ENCODE measurements around the gene SCIN.

Gene SCIN

DNA sequence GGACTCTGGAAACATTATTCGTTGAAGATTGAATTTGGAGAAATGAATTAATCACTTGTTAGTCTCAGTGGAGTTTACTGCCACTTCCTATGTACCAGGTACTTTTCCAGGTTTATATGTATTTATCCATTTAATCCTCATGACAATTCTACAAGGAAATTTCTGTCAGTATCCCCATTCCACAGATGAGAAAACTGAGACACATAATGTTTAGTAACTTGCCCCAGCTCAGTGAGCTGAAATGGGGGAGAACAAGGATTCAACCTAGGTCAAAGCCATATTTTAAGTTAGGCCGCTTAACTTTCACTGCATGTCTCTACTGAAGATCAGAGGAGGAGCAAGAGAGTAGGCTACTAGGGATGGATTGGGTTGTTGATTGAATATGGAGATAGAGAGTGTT lies 4.6 kb upstream of the SCIN start:
- in situ Hi-C loops (cut with HindIII; ENCODE audit: low sequenced_read_pairs): no loop called here

DNA sequence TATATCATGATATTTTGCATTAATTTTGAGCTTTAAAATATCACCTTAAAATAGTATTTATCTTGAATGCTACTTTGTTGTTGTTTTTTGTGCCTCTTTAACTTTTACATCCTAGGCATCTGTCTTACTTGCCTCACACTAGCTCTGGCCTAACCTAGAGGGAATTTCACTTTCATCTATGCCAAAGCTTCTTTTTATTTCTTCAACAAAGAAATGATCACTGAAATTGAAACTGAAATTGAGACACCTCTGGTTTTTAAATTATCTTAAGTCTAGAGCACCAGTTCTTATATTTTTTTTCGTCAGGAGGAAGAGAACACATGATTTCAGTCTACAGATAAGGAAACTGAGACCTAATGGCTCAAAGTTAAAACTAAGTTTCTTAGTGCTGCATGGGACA lies 3.5 kb upstream of the SCIN start:
- in situ Hi-C loops (cut with HindIII; ENCODE audit: low sequenced_read_pairs): no loop called here

DNA sequence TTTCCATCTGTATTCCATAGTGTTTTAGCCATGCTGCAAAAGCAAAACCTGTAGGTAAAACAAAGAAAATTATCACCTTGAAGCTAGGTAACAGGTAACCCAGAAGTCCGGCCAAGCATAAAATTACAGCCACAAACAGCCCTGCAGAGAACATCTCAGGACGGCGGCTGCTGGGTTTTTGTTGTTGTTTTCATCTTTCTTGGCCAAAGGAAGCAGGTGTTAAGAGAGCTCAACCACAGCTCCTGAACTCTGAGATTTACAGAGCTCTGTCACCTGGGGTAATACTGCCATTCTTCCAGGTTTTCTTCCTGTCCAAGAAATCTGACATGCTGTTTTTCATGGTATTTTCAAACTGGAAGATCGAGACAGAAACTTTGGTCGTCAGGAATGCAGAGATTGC lies 847 bp upstream of the SCIN start:
- in situ Hi-C loops (cut with HindIII; ENCODE audit: low sequenced_read_pairs): no loop called here

DNA sequence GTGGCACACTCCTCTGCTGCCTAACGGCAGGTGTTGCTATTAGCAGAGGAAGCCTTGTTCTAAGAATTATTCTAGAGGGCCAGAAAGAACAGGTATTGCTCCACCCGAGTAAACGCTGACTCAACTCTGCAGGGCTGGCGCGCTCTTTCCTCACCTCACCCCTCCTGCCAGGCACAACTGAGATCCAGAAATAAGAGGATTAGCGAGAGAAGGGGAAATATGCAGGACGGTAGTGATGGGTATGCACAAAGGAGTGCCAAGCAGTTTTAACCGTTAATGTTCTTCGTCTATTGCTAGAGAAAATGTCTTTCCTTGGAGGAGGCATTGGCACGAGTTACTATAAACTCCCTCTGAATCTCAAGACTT lies 369 bp upstream of the SCIN start:
- in situ Hi-C loops (cut with HindIII; ENCODE audit: low sequenced_read_pairs): no loop called here

DNA sequence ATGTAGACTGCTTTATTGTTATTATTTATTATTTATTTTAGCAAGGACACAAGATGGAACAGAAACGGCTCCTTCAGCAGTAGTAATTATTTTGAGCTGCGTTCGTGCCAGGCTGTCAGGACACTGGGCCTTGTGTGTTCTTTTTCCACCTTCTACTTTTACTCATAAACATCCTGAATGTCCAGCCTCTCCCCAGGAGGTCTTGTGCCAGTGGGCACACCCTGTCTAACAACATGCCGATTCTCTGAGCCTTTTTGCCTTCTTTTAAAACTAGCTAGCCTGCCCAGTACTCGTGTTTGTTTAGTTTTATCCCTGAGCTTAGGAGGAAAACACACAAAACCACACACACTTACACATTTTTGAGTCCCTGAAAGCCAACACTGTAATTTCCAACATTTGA lies 1.2 kb downstream of the SCIN start:
- in situ Hi-C loops (cut with HindIII; ENCODE audit: low sequenced_read_pairs): no loop called here

DNA sequence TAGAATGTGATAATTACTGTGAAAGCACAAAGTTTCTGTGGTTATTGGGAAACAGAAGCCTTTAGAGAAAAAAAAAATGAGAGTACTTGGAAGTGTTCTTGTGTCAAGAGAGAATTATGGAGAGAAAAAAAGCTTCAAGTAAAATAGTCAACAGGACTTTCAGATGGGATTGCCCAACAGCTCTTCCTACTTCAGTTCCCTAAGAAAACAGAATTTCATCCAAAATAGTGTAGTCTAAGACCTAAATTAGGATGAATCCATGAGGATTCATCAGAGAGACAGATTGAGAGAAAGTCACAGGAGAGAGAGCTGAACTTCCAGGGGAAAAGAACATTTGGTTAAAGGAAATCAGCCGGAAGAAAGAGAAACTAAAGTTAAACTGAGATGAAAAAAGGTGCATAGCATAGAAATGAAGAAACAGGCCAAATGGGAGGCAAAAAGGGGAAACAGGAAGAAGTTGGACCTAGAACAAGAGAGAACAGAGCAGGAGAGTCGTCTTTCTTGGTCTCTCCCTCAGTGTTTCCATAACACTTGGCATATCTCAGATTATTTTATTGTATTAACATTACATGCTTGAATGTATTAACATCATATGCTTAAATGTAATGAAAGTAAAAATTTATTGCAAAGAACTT lies 2.5 kb downstream of the SCIN start:
- in situ Hi-C loops (cut with HindIII; ENCODE audit: low sequenced_read_pairs): no loop called here

DNA sequence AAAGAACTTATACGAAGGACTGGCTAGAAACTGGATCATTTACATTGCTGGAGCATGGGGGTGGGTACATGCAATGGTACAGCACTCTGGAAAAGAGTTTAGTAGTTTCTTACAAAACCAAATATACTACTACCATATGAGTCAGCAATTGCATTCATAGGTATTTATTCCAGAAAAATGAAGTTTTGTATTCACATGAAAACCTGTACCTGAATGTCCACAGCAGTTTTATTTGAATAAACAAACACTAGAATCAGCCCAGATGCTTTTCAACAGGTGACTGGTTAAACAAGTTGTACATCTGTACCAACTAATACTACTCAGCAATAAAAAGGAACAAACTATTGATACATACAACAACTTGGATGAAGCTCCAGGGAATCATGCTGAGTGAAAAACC lies 3.4 kb downstream of the SCIN start:
- in situ Hi-C loops (cut with HindIII; ENCODE audit: low sequenced_read_pairs): no loop called here

DNA sequence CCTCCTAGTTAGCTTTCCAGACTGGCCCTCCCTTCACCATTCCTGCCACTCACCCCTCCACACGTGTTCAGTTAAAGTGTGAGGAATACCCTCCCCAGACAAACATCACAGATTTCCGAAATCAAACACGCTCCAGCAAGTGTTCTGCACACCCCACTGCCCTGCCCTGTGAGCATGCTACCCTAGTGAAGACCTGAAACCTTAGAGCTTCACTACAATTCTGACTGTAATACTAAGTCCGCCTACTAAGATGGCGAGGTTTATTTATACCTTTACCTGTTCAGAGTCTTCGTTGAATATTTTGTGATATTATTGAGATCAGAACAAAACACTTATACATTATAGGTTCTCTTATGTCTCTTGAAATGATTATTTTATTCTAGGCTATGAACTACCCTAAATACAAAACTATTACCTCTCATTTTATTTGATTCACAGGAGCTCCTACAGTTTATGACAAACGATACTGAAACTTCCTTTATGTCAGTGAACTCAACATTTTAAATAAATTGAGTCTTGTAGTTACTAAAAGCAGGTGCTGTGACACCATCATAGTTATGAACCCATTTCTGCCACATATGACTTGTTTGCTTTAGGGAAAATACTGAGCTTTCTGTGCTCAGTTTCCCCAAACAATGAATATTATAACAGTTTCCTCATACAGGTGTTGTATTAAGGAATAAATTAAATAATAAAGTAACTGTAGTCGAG lies 8.6 kb downstream of the SCIN start:
- in situ Hi-C loops (cut with HindIII; ENCODE audit: low sequenced_read_pairs): no loop called here

DNA sequence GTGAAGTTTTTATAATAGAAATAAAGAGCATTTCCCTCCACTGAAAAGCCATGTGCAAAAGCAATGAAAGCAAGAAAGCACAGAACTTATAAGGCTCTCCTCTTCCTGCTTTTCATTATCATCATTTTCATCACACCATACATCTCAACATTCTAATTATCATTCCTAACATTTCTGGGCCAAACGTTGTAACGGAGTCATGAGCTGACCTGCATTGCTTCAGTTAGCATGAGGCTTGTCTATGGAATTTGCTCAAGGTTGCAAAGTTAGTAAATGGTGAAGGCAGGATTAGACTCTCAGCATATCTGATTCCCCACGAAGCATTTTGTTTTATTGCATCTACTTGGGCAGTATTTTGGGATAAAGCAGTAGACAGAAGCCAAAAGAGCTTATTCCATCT lies 11.4 kb downstream of the SCIN start:
- in situ Hi-C loops (cut with HindIII; ENCODE audit: low sequenced_read_pairs): no loop called here

DNA sequence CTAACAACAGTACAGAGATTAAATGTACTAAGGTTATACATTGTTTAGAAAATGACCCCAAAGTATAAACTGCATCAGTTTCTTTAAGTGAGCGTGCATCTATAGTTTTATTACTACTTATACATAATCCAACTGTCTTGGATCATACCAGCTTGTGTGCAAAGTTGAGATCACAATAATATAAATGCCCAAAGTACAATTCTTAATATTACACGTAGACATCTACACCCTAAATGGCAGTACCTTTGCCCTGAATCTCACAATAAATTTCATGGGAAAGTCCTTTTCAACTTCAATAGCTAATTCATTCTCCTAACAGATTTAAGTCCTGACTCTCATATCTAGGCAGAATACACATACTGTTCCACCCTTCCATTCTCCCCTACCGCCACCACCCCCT lies 11.8 kb downstream of the SCIN start:
- in situ Hi-C loops (cut with HindIII; ENCODE audit: low sequenced_read_pairs): no loop called here

DNA sequence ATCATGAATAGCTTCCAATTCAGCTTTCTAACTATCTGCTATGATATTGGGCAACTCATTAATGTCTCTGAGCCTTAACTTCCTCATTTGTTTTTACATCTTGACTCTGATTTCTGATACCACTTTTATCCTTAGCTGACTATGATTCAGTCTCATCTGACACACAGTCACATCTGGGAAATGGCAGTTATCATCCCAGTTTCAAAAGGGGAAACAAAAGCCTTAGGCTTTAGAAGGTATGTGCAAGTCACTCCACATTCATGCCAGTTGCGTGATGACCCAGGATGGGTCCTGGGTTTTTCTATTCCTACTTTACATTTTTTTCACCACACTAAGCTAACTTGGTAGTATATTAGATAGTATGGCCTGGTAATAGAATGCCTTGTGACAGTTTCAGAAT lies 12.7 kb downstream of the SCIN start:
- in situ Hi-C loops (cut with HindIII; ENCODE audit: low sequenced_read_pairs): no loop called here

DNA sequence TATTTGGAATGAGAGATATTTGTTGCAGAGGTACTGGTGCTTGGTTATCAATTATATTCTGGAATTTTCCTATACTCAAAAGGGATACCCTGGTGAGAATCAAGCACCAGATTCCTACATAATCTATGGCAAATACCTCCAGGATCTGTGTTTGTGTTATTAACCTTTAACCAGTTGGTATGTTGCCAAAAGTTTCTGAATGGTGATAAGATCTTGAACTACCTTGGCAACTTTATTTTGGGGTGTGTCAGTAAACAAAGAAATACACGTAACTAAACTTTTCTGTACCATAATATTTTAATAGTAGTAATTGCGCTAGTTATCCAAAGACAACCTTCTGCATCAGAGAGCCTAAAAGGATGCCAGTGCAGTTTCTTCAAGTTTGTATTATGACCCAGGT lies 13.4 kb downstream of the SCIN start:
- in situ Hi-C loops (cut with HindIII; ENCODE audit: low sequenced_read_pairs): no loop called here

DNA sequence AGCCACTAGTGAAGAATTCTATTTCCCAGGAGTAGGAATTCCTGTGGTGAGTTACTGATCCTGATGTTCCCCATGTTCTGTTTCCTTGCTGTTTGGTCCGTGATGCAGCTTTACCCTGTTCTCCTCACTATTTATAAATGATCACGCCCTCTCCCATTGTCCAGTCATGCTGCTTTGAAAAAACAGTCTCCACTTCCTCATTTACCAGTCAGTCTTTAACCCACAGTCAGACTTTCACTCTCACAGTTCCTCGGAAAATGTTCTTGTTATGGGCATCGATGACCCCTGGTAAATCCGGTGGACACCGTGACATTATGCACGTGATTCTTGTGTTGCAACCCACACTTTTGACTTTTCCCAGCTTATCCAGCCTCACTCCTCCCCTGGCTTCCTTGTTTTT lies 14.4 kb downstream of the SCIN start:
- in situ Hi-C loops (cut with HindIII; ENCODE audit: low sequenced_read_pairs): no loop called here

DNA sequence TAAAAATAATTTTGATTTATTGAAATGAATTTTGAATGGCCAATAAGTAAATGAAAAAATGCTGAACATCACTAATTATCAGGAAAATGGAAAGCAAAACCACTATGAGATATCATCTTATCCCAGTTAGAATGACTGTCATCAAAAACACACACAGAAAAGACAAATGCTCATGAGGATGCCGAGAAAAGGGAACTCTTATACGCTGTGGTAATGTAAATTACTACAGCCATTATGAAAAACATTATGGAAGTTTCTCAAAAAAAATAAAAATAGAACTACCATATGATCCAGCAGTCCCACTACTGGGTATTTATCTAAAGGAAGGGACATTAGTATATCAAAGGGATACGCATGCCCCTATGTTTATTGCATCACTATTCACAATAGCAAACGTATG lies 15.8 kb downstream of the SCIN start:
- in situ Hi-C loops (cut with HindIII; ENCODE audit: low sequenced_read_pairs): no loop called here

DNA sequence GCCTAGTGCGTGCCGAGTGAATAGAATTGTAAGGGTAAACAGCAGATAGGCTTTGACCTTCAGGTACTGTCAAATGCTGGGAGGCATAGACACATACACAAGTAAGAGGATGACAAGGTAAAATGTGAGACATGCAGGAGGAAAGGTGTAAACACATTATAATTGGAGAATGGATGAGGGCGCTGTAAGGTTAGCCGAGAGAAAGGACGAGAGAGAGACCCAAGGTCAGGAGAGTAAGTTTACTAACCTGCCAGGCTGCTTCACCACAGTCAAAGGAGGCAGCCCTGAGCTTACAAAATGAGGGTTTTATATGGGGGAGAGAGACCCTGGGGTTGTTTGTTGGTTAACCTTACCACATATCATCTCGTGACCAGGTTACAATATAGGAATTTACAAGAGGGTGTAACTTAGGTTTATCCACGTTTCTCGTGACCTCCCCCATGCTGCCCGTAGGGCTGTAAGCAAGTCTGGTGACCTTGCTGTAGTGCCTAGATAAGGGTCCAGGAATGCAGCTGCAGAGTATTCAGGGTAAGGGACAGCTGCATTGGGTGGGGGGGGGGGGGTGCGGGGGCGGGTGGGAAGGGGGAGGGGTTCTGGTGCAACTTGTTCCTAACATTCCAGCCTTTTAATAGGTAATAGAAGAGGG lies 17.9 kb downstream of the SCIN start:
- in situ Hi-C loops (cut with HindIII; ENCODE audit: low sequenced_read_pairs): no loop called here

DNA sequence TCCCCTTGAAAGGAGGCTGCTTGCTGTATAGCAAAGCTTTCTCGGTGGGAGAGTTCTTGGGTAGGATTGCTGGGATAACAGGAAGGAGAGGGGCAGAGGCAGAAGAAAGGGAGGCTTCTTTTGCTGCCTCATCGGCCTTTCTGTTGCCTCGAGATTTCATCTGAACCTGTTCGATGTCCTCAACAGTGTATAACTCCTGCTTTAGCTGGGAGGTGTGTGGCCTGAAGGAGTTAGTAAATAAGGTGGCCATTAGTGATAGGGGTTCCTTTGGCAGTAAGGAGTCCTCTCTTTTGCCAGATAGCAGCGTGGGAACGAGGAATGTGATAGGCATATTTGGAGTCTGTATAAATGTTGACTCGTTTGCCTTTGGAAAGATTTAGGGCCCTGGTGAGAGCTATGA lies 20.0 kb downstream of the SCIN start:
- in situ Hi-C loops (cut with HindIII; ENCODE audit: low sequenced_read_pairs): no loop called here

DNA sequence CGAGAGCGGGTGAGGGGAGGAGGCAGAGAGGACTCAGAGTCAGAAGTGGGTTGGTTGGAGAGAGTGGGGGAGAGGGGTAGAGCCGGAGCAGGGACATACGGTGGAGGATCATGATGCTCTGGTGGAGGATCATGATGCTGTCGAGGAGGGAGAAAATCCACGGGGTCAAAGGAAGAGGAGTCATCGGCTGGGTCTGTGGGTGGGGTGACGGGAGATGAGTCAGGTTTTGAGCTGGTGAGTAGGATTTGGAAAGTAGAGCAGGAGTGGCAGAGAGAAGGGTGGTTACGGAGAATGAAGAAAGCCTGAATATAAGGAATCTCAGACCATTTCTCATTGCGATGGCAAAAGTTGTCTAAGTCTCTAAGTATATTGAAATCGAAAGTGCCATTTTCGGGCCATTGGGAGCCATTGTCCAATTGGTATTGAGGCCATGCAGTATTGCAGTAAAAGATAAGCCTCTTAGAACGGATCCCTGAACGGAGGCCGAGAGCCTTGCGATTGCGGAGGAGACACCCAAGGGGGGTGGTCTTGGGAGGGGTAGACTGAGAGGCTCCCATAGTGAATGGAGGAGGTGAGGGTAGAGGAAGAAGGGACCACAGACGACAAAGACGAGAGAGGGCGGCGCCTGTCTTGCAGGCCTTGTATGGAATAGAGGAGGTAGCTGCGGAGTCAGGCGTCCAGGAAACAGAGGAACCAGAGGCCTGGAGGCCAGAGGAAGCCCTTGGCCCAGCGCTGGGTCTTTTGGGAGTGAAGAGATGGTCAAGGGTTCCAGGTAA lies 23.8 kb downstream of the SCIN start:
- in situ Hi-C loops (cut with HindIII; ENCODE audit: low sequenced_read_pairs): no loop called here

DNA sequence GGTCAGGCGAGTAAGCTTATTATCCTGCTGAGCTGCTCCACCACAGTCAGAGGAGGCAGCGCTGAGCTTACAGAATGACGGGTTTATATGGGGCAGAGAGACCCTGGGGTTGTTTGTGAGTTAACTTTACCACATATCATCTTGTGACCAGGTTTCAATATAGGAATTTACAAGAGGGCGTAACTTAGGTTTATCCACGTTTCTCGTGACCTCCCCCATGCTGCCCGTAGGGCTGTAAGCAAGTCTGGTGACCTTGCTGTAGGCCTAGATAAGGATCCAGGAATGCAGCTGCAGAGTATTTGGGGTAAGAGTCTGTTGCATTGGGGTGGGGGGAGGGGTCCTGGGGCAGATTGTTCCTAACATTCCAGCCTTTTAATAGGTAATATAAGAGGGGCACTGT lies 24.6 kb downstream of the SCIN start:
- in situ Hi-C loops (cut with HindIII; ENCODE audit: low sequenced_read_pairs): no loop called here

DNA sequence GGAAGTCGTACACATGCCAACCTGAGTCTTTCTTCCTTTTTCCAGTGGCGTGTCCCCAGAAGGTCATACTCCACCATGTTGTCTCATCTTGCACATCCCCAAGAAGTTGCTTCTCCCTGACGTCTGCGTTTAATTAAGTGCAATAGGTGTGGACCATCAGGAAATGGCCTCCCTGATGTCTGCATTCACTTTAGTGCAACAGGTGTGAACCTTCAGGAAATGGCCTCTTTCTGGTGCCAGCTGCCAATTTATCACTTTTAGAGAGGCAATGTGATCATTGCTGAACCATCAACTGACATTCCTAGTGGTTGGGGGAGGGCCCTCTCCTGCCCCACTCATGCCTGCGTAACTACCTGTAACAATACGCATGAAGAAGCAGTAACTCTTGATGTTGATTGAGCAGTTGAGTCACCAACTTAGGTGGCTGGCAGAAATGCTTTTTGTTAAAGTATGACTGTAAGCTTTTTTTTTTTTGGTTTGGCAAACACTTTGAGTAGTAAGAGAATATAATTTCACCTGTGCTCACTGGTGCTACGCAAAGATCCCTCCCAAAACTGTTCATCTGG lies 25.8 kb downstream of the SCIN start:
- in situ Hi-C loops (cut with HindIII; ENCODE audit: low sequenced_read_pairs): no loop called here

DNA sequence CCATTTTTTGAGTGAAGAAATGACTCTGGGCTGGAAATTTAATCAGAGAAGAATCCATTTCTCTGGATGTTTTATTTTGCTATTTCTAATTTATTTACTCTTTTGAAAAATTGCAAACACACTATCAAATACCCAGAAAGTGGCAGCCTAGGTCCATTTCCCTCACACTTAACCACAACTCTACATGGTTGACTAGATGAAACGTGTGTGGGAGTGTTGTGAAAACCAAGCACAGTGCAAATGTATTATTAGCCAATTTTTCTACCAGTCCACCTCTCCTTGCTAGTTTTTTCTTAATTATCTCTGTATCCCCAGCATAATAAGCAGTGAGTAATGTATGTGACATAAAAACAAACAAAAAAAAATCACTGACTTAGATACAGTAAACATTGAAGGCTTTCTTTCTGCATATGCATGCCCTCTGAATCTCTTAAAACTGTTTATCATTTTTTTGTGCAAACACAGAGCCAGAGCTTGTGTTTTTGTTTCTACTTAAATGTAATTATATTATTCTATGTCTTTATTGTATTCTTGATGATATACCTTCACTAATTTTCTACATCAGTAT lies 30.9 kb downstream of the SCIN start:
- in situ Hi-C loops (cut with HindIII; ENCODE audit: low sequenced_read_pairs): no loop called here

DNA sequence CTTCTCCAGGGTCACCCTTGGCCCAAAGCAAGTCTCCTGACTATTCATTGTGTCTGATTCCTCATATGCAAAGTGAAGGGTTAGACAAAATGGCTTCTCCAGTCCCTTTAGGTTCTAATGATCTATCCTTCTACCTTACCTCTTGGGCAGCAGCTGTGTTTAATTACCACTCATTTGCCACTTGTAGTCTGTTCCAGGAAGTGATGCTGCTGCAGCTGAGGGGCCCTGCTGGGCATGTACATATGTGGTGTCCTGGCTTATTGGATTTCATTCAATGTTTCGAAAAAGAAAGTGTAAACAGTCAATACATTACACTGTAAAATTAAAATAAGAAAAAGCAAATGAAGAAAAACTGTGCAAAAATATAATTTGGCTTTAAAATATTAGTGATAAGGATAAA lies 36.6 kb downstream of the SCIN start:
- in situ Hi-C loops (cut with HindIII; ENCODE audit: low sequenced_read_pairs): no loop called here
